Endothelial cell of umbilical vein (primary cell): ENCODE results near the gene PRKCG.

ENCODE experiments used
- EZH2 ChIP-seq: IDR thresholded peaks from 2 replicates; pipeline ENCODE4 v1.6.1; 2012; ENCODE audit warnings: borderline replicate concordance, low read depth, mild to moderate bottlenecking, moderate library complexity, low read length, inconsistent platforms; ENCODE audit not compliant: severe bottlenecking
- FOS ChIP-seq: IDR thresholded peaks from 2 replicates; pipeline ENCODE4 v1.6.1; 2011; ENCODE audit warnings: mild to moderate bottlenecking, low read length, moderate library complexity, borderline replicate concordance; ENCODE audit not compliant: insufficient read depth
- GATA2 ChIP-seq: IDR thresholded peaks from 2 replicates; pipeline ENCODE4 v1.7.0; 2011; ENCODE audit warnings: low read depth, mild to moderate bottlenecking, moderate library complexity, mixed read lengths, low read length; ENCODE audit not compliant: insufficient read length, insufficient read depth
- JUN ChIP-seq: IDR thresholded peaks from 2 replicates; pipeline ENCODE4 v1.6.1; 2011; ENCODE audit warnings: borderline replicate concordance, low read depth; ENCODE audit not compliant: insufficient read length, insufficient read depth
- MYC ChIP-seq: IDR thresholded peaks from one replicate; pipeline ENCODE4 v1.6.1; 2011; ENCODE audit warnings: mild to moderate bottlenecking, low read depth, low read length
- POLR2A ChIP-seq: IDR thresholded peaks from 2 replicates; pipeline ENCODE4 v1.6.1; 2012; ENCODE audit warnings: low read depth, mild to moderate bottlenecking, control low read depth, low read length
- POLR2AphosphoS5 ChIP-seq: IDR thresholded peaks from 2 replicates; pipeline ENCODE4 v1.6.1; 2012; ENCODE audit warnings: low read depth, mild to moderate bottlenecking, control low read depth, low read length, moderate library complexity; ENCODE audit not compliant: insufficient read depth
- TF ChIP-seq, protein P1 (sequence below), 2 donors: IDR thresholded peaks; 1 replicate in 1 of 2; 2 replicates in 1 of 2; pipeline ENCODE4 v1.5.1; 2011; ENCODE audit warnings: low read length in 2 of 2, mild to moderate bottlenecking in 2 of 2, moderate library complexity in 2 of 2, control low read depth in 1 of 2, inconsistent platforms in 1 of 2, low read depth in 1 of 2; ENCODE audit not compliant: insufficient read depth in 1 of 2; ENCODE audit errors: extremely low read depth in 1 of 2
- TF ChIP-seq, protein P2 (sequence below): IDR thresholded peaks from 2 replicates; pipeline ENCODE4 v1.6.1; 2011; ENCODE audit not compliant: insufficient read depth, insufficient read length

- TF ChIP-seq, protein P1, sequence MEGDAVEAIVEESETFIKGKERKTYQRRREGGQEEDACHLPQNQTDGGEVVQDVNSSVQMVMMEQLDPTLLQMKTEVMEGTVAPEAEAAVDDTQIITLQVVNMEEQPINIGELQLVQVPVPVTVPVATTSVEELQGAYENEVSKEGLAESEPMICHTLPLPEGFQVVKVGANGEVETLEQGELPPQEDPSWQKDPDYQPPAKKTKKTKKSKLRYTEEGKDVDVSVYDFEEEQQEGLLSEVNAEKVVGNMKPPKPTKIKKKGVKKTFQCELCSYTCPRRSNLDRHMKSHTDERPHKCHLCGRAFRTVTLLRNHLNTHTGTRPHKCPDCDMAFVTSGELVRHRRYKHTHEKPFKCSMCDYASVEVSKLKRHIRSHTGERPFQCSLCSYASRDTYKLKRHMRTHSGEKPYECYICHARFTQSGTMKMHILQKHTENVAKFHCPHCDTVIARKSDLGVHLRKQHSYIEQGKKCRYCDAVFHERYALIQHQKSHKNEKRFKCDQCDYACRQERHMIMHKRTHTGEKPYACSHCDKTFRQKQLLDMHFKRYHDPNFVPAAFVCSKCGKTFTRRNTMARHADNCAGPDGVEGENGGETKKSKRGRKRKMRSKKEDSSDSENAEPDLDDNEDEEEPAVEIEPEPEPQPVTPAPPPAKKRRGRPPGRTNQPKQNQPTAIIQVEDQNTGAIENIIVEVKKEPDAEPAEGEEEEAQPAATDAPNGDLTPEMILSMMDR (IDR thresholded peaks at IDR 0.05; ENCODE audit: extremely low read depth in 1 of 2, insufficient read depth in 1 of 2, low read depth in 1 of 2, low read length in 2 of 2): no peak
- TF ChIP-seq, protein P2, sequence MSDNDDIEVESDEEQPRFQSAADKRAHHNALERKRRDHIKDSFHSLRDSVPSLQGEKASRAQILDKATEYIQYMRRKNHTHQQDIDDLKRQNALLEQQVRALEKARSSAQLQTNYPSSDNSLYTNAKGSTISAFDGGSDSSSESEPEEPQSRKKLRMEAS: no peak
- TF ChIP-seq POLR2A (no peak), EZH2 (no peak), JUN (no peak), POLR2AphosphoS5 (peak; percentile 25), FOS (no peak), GATA2 (no peak), MYC (no peak)
Observed at GRCh38 chr19:53865918-53866864, 15.8 kb upstream of the PRKCG start.
